Activated CD4-positive, alpha-beta T cell treated with anti-CD3 and anti-CD28 coated beads for 24 hours (primary cell): ENCODE data around the gene FAM72C.
"Not testable (repeated sequence)": the region's sequence is repeated elsewhere in the genome, so short reads cannot be mapped to it uniquely, and the experiment has no call there.

Experiments
- DNase-seq, 2 donors: peaks; one replicate each; pipeline ENCODE4 v3.0.0-alpha.2; 2020; ENCODE audit warnings: low read depth in 2 of 2

FAM72C gene

DNA sequence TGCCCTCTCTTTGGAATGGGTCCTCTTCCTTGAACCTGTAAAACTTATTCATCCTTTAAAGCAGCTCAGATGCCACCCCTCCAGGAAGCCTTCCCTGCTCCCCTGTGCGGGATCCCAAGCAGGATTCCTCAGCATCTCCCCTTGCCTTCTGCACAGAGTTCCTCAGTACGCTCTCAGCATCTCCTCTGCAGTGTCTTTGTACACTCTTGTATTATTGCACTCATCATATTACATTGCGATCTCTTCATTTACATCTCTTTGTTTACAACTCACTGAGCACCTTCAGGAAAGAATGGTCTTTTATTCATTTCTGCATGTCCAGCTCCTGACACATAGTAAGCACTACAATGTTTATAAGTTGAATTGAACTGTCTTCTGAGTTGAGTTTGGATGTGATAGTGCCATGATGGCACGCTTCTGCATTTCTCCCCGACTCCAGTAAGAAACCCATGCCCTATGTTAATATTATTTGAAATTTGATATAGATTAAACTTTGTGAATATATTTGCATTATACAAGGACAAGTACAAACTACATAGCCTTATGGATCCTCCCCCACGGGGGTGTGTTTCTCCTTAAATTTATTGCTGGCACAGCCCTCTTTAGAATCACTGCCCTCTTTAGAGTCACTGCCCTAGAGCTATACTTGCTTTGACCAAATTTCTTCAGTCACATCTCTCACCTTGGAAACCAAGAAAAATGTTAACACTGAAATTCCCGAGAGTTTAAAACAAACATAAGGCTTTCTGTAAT is 13.1 kb upstream of the FAM72C start:
- not testable (repeated sequence) for DNase-seq

DNA sequence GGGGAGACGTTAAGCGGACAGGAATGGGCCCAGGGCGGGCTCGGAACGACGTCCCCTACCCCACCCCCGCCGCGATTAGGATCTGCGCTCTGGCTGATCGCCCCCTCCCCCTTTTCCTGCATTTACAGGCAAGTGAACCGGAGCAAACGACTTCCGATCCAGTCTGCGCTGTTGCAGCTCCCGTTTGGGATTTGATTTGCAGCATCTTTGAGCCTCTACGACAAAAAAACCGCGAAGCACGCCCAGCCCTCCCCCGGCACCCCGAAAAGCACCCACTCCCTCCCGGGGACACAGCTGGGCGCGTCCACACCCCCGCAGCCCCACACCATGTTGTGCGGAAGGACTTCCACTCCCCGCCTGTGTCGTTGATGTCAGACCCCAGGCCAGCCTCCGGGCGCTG is 2.6 kb upstream of the FAM72C start:
- not testable (repeated sequence) for DNase-seq

DNA sequence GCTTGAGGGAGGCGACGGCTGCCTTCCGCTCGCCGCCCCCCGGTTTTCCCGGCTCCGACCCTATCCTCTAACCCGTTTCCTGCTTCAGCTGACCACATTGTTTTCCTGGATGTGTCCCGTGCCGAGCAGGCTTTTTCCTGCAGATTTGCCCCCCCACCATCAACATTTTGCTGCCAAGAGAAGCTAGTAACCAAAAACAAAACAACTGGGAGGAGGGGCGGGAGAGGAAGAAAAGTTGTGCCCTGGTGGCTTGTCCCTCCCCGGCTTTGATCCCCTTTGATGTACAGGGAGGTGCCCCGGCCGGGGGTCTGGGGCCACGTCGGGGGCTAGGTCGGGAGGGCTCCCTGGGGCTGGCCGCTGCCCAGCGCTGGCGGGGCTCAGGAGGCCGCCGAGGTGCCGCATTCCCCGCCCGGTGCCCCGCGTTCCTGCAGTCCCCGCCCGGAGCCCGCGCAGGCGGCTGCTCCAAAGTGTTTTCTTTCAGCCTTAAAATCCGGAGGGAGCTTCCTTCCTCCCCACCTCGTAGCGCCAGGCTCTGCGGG is 2.2 kb upstream of the FAM72C start:
- not testable (repeated sequence) for DNase-seq

DNA sequence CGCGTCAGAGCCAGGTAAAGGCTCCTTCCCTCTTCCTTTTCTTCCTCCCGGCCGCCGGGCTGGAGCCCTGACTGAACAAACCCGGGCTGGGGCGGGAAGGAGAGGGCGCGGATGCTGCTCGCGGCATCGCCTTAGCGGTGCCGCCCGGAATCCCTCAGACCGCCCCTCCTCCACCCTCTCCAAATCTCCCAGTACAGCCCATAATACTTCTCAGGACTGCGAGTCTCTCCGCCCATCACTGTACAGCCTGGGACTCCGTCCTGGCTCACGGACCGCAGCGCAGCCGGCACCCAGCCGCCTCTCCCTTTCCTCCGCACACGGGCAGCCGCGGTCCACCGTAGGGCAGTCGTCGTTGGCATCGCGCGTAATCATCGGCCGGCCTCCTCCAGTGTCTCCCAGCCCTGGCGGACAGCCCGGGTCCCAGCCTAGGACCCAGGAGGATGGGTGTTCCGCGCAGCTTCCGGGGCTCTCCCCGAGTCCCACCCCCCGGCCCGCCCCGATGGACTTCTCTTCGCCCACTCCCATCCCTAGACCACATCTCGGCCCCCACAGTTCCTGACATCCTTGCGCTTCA is 1.1 kb upstream of the FAM72C start:
- DNase-seq: not testable (repeated sequence)

DNA sequence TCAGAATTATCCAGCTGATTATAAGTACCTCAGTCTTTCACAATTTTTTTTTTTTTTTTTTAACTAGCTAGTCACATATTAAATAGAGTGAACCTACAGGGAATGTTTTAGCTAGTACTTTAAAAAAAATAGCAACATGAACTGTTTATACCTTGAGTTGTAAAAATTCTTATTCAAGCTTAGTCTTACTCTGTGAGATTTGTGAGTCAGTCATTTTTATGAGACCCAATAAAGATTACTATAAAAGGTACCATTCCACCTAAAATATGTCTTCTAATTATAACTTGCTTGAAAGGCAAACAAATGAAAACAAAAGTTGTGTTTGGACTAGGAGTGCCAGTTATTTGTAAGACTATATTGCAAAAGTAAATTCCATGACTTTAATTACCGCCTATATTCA is 5.9 kb downstream of the FAM72C start:
- not testable (repeated sequence) for DNase-seq

DNA sequence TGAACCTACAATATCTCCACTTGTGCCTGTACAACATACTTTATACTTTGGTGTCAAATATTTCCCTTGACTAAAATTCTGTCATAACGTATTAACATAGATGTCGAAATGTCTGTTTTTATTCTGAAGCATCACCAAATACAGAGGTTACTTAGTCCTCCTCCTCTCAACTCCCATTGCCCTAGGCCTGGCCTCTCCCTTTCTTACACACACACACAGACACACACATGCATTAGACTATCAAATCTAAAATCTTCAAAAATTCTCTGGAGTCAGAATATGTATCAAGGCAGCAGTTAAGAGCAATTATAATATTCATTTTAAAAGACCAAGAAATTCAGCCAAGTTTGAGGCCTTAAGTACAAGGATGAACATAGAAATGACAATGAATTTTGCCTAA is 7.5 kb downstream of the FAM72C start:
- DNase-seq: not testable (repeated sequence)

DNA sequence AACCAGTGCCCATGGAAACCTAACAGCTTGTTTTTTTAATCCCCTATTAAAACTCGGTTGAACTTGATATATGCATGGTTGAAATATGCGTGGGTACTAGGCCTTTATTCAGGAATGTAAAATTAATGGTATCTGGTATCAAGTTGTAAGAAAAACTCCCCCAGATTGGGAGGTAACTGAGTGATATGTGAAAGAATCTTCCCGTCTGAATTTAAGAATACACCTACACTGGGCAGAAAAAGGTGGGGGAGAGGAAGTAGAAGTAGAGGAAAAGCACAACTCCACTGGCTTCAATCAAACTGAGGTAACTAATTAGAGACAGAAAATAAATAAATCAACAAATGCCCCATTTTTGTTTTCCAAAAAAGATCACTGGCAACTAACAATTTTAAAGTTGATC is 15.9 kb downstream of the FAM72C start:
- not testable (repeated sequence) for DNase-seq

DNA sequence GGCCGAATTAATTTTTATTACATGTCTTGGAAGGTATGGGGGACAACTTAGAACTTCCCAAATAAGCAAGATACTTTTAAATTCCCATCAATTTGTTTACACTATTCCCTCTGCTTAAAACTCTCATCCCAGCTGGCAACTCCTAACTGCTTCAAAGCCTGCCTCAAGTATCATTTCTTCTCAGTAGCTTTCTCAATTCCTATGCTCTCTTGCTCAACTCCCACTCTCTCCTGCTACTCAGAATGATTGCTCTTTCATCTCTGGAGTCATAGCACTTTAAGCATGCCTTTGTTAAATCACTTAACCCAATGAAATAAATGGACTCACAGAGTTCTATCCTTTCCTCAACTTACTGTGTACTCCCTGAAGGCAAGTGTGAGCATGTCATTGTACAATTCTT is 18.9 kb downstream of the FAM72C start:
- not testable (repeated sequence) for DNase-seq

DNA sequence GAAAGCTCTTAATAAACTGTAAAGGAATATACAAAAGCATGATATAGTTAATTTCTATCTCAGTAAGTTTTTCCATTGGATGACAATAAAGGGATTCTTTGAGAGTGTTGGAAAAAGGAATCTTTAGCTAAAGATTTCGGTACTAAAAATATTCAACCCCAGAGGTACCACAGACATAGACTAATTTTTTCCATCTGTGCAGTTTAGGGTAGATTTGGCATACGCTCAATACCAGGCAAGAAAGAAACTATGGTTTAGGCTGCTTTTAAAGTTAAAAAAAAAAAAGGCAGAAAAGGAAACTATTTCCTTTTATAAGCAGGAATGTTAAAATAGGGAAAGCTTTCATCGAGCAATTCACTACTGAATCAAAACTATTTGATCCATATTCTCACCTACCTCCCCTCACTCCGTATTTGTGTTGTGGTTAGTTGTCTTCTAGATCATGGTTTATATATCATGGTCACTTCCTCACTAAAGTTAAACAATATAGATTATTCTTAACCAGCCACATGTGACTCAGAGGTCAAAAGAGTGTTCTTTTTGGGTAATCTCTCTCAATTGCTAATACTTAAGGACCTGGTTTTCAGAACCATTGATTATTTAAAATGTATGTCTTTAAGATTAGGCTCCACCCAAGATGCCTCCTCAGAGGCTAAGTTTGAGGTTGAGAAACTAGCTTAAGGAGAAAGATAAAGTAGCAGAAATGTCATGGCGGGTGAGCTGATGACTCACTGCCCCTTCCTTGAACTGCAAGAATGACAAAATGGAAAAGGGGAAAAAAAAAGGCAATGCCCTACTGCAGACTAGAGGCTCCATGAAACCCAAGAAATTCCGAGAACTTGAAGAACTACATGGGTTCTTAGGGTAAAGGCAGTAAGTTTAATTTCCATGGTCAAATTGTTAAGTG is 20.0 kb downstream of the FAM72C start:
- DNase-seq: not testable (repeated sequence)

DNA sequence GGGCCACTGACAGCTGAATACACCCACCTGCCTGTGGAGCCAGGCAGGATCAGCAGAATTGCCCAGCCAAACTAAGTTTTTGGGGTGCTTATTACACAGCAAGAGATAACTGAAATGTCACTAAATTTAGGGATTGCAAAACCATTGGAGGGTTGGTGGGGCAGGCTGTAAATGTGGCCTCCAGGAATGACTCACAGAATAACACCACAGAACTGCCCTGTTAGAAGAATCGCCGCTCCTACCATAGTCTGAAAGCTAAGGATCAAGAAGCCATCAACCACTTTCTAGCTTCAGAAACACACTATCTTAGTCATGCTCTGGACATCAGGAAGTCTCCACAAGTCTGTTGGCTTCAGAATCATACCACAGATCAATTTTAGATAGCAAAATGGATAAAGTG is 24.0 kb downstream of the FAM72C start:
- not testable (repeated sequence) for DNase-seq

DNA sequence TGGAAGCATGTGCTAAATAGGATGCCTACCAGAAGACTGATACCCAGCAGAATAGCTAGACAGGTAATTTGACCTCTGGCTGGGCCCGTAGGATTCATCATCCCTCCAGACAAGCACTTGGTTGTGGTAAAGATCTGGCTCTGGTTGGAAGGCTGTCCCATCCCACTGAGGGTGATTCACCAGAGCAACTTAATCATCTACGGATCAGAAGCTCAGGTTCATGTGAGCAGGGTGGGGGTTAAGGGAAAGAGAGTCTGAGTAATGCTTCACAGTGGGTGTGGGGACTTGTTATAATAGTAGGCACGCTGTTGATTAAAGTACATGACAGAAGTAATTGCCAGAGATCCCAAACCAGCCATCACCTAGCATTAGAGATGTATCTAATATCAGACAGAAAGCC is 26.5 kb downstream of the FAM72C start:
- DNase-seq: not testable (repeated sequence)

DNA sequence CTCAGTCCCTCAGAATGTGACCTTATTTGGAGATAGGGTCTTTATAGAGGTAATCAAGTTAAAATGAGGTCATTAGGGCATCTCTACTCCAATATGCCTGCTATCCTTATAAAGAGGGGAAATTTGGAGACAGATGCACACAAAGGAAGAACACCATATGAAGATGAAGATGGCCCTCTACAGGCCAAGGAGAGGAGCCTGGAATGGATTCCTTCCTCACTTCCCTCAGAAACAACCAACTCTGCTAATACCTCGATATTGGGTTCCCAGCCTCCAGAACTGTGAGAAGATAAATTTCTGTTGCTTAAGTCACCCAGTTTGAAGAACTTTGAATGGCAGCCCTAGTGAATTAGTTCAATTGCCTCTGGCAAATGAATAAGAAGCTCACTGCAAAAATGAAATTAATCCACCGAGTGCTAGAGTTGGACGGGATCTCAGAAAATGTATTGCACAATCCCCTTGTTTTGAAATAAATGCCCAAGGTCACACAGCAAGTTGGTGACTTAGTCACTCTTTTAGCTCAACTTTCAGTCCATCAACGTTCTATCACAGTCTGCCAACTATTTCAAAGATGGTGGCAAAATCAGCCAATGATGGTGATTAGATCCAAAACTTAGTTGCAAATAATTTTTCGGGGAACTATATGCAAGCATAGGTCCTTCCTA is 27.1 kb downstream of the FAM72C start:
- not testable (repeated sequence) for DNase-seq

DNA sequence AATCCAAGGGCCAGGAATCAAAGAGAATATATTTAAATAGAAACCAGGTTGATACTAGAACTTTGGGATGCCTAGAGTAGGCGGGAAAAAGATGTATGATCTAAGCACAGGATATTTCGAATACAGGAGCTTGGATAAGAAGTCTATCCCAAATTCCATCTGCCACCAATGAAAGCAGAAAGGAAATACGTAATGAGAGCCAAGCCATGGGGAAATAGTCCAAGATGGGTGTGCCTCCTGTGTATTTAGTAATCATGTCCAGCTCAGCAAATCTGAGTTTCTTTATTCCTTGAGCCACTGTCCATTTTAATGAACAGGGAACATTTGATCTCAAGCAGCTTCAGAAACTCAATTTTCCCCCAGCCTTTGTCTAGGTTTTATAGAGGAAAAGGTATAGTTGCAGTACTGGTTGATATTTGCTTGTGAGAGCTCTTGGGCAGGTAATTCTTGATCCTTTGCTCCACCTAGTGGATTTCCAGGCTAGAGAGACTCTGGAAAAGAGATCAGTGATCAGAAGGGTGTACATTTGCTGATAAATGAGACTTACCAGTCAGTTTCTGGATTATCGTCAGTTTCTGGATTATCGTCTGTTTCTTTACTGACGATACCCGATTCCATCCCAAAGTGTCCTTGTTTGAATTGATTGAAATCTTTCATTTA is 28.3 kb downstream of the FAM72C start:
- not testable (repeated sequence) for DNase-seq

DNA sequence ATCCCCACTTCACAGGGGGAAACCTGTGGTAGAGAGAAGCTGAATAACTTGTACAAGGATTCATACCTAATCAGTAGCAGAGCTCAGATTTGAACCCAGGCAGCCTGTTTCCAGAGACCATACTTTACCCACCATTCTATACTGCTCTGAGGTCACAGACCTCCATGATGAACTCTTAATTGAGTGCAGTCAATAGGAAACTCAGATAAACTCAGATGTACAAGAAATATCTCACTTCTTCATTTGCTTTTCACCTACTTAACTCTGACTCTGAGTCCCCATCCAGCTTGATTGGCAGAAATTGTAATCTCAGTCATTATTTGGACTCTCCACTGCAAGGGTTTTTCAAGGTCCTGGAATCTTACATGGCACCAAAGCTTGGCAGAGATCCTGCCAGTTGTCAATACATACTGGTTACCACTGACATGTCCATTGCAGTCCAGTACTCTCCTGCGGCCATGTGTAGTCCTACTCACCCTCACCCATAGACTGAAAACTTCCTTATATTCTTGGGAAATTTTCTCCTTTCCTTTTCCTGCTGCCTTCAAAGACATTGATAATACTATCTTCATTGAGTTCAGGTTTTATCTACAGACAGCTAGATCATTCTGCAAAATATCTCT is 29.4 kb downstream of the FAM72C start:
- DNase-seq: not testable (repeated sequence)

DNA sequence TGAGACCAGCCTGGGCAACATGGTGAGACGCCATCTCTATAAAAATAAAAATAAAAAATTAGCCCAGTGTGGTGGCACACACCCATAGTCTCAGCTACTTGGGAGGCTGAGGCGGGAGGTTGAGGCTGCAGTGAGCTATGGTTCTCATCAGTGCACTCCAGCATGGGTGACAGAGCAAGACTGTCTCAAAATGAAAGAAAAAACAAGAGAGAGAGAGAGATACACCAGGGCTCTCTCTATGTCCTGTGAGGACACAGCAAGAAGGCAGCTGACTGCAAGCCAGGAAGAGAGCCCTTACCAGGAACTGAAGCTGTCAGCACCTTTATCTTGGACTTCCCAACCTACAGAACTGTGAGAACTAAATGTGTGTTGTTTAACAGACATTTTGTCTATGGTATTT is 32.1 kb downstream of the FAM72C start:
- not testable (repeated sequence) for DNase-seq

DNA sequence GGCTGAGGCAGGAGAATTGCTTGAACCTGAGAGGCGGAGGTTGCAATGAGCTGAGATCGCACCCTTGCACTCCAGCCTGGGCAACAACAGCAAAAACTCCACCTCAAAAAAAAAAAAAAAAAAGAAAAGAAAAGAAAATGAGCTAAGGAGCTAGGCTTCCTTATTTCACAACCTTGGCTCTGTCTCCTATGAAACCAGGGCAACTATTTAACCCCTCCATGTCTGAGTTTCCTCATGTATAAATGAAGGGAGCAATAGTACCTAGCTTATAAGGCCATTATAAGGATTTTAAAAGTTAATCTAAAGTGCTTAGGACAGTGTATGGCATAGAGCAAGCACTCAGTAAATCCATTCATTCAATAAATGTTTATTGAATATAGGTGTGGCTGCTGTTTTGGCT is 32.9 kb downstream of the FAM72C start:
- DNase-seq: not testable (repeated sequence)

DNA sequence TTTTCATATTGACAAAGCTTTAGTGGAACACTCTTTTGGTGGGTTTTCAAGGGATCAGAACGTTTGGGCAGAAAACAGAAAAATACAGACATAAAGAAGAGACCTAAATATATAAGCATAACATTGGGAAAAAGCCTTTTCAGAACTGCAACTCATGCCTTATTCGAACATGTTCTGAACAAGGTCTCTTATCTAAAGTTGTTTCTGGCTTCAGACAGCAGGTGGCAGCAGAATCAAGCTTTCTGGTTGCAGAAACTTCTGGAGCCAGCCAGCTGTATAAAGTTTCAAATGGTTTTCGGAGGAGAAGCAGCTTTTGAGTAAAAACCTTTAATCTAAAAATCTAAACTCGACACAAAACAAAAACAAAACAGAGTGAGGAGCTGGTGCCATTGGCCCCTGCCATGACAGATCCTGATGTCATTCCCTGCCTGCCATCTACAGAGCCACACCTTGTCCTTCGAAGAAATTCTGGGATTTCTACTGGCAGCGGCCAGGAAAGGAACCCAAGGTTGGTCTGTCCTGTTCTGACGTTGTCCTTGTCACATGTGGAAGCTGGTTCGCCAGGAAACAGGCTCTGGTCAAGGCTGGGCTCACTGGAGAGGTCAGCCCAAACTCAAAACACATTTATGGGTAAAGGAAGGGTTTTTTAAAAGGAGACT is 35.2 kb downstream of the FAM72C start:
- DNase-seq: peak; percentile 6 to 17

DNA sequence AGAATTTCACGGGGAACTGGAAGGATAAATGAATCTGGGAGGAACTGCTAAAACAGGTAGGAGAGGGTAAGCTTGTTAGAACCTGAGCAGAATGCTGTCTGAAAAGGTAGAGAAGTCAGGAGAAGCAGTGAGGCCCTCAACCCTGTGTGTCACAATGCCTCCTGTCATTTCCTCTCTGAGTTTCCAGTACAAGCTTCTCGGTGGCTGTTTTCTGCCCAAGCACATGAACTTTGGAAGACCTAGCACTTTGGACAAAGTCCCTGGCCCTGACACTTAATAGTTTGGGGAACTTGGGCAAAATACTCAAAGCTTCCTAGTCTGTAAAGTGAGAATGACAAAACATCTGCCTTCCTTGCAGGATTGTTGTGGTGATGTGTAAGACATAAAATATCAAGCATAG is 52.7 kb downstream of the FAM72C start:
- not testable (repeated sequence) for DNase-seq

DNA sequence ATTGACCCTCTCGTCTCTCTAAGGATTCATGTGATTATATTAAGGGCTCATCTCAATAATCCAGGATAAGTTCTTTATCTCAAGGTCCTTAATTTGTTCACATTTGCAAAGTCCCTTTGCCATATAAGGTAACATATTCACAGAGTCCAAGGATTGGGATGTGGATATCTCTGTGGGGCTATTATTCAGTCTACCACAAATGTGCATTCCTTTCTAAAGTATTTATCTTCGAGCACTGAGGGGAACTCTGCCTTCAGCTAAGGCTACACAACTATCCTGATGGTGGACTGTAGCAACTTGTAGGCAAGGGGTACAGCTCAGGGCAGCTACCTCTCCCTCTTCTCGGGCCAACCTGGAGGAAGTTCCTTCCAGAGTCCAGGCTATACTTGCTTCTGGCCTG is 53.2 kb downstream of the FAM72C start:
- not testable (repeated sequence) for DNase-seq

DNA sequence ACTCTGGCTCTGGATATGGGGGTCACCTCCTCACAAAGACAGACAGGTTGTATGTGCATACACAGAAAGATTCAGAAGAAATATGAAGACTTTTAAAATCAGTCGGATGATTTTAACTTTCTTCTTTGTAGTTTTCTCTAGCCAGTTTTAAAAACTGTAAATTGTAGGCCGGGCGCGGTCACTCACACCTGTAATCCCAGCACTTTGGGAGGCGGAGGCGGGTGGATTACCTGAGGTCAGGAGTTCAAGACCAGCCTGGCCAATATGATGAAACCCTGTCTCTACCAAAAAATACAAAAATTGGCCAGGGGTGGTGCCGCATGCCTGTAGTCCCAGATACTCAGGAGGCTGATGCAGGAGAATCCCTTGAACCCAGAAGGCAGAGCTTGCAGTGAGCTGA is 58.1 kb downstream of the FAM72C start:
- not testable (repeated sequence) for DNase-seq
